Lower lobe of right lung (tissue), 2 donors: ENCODE measurements around the gene KAT14. TPM values are rescaled to one million over a fixed set of nuclear protein-coding genes. Genes with fewer than 3 reads are reported as not detected.
"Not testable (repeated sequence)": the region's sequence is repeated elsewhere in the genome, so short reads cannot be mapped to it uniquely, and the experiment has no call there.

ENCODE experiments used
- ATAC-seq, 2 donors: fragments of 200-7000 bp; cut with Tn5 transposase; one replicate each; pipeline ENCODE4 v1.9.1; 2020 to 2022; ENCODE audit warnings: mild to moderate bottlenecking in 2 of 2, moderate library complexity in 2 of 2
- DNase-seq: peaks from one replicate; pipeline ENCODE4 v3.0.0-alpha.2; 2020
- H3K27ac ChIP-seq: fragments of 200-600 bp; one replicate; pipeline ENCODE4 v1.8.0; 2022
- H3K27me3 ChIP-seq: fragments of 200-600 bp; one replicate; pipeline ENCODE4 v1.8.0; 2022; ENCODE audit warnings: low read depth
- H3K36me3 ChIP-seq: fragments of 200-600 bp; one replicate; pipeline ENCODE4 v1.8.0; 2022; ENCODE audit warnings: mild to moderate bottlenecking
- H3K4me1 ChIP-seq: fragments of 200-600 bp; one replicate; pipeline ENCODE4 v1.8.0; 2022
- H3K4me3 ChIP-seq: fragments of 200-600 bp; one replicate; pipeline ENCODE4 v1.8.0; 2022; ENCODE audit warnings: mild to moderate bottlenecking
- H3K9me3 ChIP-seq: fragments of 200-600 bp; one replicate; pipeline ENCODE4 v1.8.0; 2022
- CTCF ChIP-seq: fragments of 200-600 bp; IDR thresholded peaks from one replicate; pipeline ENCODE4 v1.8.0; 2022; ENCODE audit warnings: antibody characterized with exemption, mild to moderate bottlenecking
- intact Hi-C: fragments of 100-400 bp; cut with DNase I; formaldehyde crosslinking; loops from one replicate; pipeline ENCODE4 v1.11.0; 2022
- total RNA-seq: library from RNA; stranded (reverse); fragmentation: NEBNext Ultra II Directional; extraction: Animal tissue kit (Norgen Biotek cat#: 25700); gene quantifications from one replicate; pipeline ENCODE4 v1.2.1, GENCODE V29; 2021
- donor health status: DM: no; HTN: yes; CAD: no; lungs with severe emphysema.

Gene KAT14
- total RNA-seq, 1 donor from 2014 or later, result 13.5 TPM

- H3K27me3 ChIP-seq, result no peaks in the 10 kb centered on the region
- H3K4me1 ChIP-seq, result peaks cover 6% of the 10 kb centered on the region
- H3K36me3 ChIP-seq, result peaks cover 68% of the 10 kb centered on the region
- no peak for ATAC-seq
- intact Hi-C loops, result no loop called here
- H3K9me3 ChIP-seq, result no peaks in the 10 kb centered on the region
- no peak overlapping the region for H3K4me3 ChIP-seq
- H3K27ac ChIP-seq, result no peak overlapping the region
- DNase-seq, result no peak
- no peak for TF ChIP-seq CTCF
Measured at GRCh38 chr20:18166241-18166881, 28.7 kb downstream of the KAT14 start.

DNA sequence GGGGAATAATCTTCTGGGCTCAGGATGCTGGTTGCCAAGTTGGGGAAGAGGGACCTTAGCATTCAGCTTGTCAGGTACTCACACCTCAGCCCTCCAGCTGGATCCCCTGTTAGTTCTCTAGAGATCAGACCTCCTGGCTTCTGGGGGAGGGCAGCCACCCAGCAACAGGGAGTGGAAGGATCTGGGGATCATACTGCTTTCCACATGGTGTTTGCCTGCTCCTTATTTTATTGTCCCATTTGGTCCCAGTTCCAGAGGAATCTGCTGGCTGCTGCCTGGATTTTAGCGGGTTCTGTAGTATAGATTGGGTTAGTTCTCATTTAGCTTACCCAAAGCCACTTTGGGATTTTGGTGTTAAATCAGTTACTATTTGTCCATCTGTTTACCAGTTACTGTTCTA lies 29.3 kb downstream of the KAT14 start:
- no peak overlapping the region for H3K4me3 ChIP-seq
- intact Hi-C loops, result no loop called here
- ATAC-seq (no peak), DNase-seq (no peak)
- peaks cover 68% of the 10 kb centered on the region for H3K36me3 ChIP-seq
- H3K27me3 ChIP-seq, result no peaks in the 10 kb centered on the region
- peaks cover 6% of the 10 kb centered on the region for H3K4me1 ChIP-seq
- H3K9me3 ChIP-seq, result no peaks in the 10 kb centered on the region
- no peak for TF ChIP-seq CTCF
- no peak overlapping the region for H3K27ac ChIP-seq

DNA sequence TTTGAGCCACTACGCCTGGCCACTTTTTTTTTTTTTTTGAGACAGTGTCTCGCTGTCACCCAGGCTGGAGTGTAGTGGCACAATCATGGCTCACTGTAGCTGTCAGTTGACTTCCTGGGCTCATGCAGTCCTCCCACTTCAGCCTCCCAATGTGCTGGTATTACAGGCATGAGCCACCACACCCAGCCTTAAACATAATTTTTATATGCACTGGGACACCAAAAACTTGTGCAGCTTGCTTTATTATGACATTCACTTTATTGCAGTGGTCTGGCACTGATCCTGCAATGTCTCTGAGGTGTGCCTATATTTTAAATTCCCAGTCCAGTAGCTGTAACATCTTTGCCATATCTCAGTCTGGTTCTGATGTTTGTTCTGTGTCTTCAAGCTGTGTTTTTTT lies 34.7 kb downstream of the KAT14 start:
- Histone ChIP-seq H3K27ac (no peak overlapping the region), H3K27me3 (no peaks in the 10 kb centered on the region), H3K4me3 (no peak overlapping the region), H3K9me3 (no peaks in the 10 kb centered on the region), H3K36me3 (peaks cover 28% of the 10 kb centered on the region), H3K4me1 (no peaks in the 10 kb centered on the region)
- ATAC-seq (no peak), DNase-seq (no peak)
- TF ChIP-seq CTCF, result no peak
- intact Hi-C loops, result no loop called here

GRCh38 chr20:18174906-18175683 lies 37.4 kb downstream of the KAT14 start:
- Histone ChIP-seq H3K36me3 (peaks cover 15% of the 10 kb centered on the region), H3K9me3 (peaks cover 3% of the 10 kb centered on the region), H3K27ac (no peak overlapping the region), H3K27me3 (no peaks in the 10 kb centered on the region), H3K4me3 (no peak overlapping the region), H3K4me1 (no peaks in the 10 kb centered on the region)
- ATAC-seq, result no peak
- no peak for DNase-seq
- no peak for TF ChIP-seq CTCF
- intact Hi-C loops, result no loop called here

- peaks cover 10% of the 10 kb centered on the region for H3K9me3 ChIP-seq
- no peak overlapping the region for H3K27ac ChIP-seq
- ATAC-seq, result no peak
- peaks cover 6% of the 10 kb centered on the region for H3K36me3 ChIP-seq
- intact Hi-C loops, result no loop called here
- no peak for DNase-seq
- no peak for TF ChIP-seq CTCF
- no peak overlapping the region for H3K4me3 ChIP-seq
- H3K4me1 ChIP-seq, result no peaks in the 10 kb centered on the region
- H3K27me3 ChIP-seq, result no peaks in the 10 kb centered on the region
Measured at GRCh38 chr20:18176318-18176785, 38.7 kb downstream of the KAT14 start.

DNA sequence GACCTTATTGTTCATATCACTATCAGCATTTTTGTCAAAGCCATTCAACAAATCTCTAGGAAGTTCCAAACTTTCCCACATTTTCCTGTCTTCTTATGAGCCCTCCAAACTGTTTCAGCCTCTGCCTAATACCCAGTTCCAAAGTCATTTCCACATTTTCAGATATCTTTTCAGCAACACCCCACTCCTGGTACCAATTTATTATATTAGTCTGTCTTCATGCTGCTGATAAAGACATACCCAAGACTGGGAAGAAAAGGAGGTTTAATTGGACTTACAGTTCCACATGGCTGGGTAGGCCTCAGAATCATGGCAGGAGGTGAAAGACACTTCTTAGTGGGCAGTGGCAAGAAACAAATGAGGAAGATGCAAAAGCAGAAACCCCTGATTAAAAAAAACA lies 42.7 kb downstream of the KAT14 start:
- ATAC-seq, H3K4me1 ChIP-seq, H3K27ac ChIP-seq, H3K4me3 ChIP-seq, H3K27me3 ChIP-seq, DNase-seq, intact Hi-C loops: not testable (repeated sequence)
- peaks cover 38% of the 10 kb centered on the region for H3K36me3 ChIP-seq
- H3K9me3 ChIP-seq, result peaks cover 10% of the 10 kb centered on the region
